GM18867 (cell line): ENCODE results near the gene WWTR1.

Source experiments
- ATAC-seq: cut with Tn5 transposase; IDR thresholded peaks from one replicate; pipeline ENCODE4 v1.9.1; 2021; ENCODE audit warnings: mild to moderate bottlenecking, moderate library complexity; ENCODE audit not compliant: unreplicated experiment

The WWTR1 gene

DNA sequence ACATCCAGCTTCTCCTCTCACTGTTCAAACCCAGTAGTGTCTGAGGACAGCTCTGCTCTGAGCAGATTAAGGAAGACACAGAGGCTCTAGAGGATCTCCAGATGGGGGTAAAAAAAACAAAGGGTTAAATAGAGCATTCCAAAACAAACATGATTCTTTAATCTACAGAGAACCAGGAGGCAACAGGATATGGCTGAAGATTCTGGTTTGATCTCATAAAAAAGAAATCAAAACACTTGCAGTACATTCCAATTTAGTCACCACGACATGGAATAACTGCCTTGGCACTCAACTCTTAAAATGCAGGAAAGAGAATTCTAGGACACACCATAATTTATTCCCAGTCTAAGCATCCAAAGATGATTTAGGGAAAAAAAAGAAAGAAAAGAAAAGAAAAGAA is 151.3 kb downstream of the WWTR1 start:
- ATAC-seq: no peak

GRCh38 chr3:149502438-149502837 is 155.4 kb downstream of the WWTR1 start:
- ATAC-seq: no peak

DNA sequence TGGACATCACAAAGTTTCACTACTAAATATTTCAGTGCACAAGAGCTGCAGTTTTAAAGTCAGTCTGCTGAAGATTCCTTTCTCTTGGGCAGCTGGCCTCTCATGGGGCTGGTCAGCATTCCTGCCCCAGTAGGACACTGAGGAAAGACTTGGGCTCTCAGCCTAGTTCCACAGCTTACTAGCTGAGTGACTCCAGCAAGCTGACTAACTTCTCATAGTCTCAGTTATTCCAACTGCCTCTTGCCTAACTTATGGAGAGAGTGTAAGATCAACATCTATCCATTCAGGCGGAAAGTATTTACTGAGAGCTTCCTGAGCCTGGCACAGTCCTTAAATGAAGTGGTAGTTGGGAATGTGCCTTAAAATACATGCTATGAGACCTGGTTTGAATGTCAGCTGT is 156.3 kb downstream of the WWTR1 start:
- ATAC-seq: no peak

DNA sequence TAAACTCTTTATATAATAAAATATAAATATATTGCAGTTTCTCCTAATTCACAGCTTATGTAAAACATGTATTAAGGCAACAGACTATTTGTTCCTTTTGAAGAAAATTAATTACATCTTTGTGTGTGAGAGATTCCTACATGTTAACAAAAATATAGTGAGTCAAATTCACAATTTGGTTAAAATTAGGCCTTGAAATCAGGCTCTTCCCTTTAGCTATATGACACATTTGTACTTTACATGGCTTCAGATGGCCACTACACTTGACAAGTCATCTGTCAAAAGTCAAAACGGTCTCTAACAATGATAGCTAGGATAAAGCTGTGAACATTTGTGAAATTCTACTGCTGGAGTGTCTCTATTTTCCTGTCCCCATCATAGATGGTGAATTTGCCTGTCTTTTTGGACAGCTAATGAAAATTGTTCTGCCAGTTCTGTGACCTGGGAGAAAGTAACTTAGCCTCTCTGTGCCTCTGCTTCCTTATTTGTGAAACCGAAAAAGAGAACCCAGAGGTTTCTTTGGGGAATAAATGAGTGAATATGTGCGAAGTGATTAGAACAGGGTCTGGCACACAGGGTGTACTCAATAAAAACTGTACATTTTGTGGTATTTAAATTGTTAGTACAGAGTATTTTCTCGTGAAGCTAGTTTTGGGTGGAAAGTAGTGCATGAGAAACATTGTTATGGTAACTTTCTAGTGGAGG is 159.7 kb downstream of the WWTR1 start:
- ATAC-seq: no peak

GRCh38 chr3:149496891-149497290 is 160.9 kb downstream of the WWTR1 start:
- ATAC-seq: no peak

DNA sequence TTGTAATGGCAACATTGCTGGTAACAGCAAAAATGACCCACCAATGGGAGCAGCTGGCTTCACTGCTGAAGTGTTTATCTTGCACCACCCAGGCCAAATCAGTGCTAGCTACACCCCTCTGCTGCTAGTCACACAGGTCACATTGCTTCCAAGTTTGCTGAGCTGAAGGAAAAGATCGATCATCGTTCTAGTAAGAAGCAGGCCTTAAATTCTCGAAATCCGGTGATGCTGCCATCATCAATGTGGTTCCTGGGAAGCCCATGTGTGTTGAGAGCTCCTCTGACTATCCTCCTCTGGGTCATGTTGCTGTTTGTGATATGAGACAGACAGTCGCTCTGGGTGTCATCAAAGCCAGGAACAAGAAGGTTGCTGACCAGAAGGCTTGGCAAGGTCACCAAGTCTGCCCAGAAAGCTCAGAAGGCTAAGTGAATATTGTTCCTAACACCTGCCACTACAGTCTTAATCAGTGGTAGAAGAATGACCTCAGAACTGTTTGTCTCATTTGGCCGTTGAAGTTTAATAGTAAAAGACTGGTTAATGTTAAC is 162.2 kb downstream of the WWTR1 start:
- ATAC-seq: no peak

DNA sequence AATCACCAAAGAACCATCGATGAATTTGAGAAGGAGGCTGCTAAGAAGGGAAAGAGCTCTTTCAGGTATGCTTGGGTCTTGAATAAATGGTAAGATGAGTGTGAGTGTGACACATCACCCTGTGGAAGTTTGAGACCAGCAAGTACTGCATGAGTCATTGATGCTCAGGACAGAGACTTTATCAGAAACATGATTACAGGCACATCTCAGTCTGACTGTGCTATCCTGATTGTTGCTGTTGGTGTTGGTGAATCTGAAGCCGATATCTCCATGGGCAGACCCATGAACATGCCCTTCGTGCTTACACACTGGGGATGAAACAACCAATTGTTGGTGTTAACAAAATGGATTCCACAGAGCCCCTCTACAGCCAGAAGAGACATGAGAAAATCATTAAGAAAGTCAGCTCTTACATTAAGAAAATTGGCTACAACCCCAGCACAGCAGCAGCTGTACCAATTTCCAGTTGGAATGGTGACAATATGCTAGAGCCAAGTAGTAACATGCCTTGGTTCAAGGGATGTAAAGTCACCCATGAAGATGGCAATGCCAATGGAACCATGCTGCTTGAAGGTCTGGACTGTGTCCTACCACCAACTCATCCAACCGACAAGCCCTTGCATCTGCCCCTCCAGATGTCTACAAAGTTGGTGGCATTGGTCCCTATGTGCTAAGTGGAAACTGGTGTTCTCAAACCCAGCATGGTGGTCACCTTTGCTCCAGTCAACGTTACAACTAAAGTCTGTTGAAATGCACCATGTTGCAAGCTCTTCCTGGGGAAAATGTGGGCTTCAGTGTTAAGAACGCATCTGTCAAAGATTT is 162.9 kb downstream of the WWTR1 start:
- no peak for ATAC-seq

DNA sequence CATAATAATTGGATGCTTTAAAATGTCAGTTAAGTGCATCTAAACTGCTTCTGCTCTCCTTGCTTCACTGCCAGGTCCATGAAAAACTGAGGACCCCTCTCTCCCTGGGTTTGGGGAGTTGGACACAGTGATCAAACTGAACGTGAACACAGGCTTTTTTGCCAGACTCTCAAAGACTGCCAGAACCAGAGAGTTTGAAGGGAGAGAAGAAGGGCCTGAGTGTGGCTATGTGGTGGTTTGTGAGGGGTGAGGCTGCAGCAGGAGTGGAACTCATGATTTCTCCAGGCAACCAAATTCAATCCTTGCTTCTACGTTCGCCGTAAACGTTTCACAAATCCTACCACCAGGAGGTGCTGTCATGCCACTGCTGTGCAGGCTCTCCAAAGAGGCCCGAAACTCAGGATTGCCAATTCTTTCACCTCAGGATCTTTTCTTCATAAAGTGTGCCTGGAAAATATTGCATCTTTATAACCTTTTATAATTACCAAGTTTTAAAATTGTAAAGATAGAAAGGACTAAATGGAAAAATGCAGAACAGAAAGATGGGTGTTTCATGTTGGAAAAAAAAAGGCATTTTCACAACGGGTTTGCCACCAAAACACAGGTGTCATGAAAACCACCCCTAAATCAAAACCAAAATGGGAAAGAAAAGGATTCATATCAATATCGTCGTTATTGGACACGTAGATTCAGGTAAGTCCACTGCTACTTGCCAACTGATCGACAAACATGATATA is 163.6 kb downstream of the WWTR1 start:
- ATAC-seq: peak; percentile 53

GRCh38 chr3:149493315-149494021 is 164.4 kb downstream of the WWTR1 start:
- no peak for ATAC-seq

GRCh38 chr3:149490260-149490971 is 167.4 kb downstream of the WWTR1 start:
- no peak for ATAC-seq

- ATAC-seq: no peak
Observed at GRCh38 chr3:149489060-149489690, 168.7 kb downstream of the WWTR1 start.

GRCh38 chr3:149487598-149488197 is 170.1 kb downstream of the WWTR1 start:
- ATAC-seq: peak; percentile 75

GRCh38 chr3:149486726-149487125 is 171.1 kb downstream of the WWTR1 start:
- ATAC-seq: no peak

DNA sequence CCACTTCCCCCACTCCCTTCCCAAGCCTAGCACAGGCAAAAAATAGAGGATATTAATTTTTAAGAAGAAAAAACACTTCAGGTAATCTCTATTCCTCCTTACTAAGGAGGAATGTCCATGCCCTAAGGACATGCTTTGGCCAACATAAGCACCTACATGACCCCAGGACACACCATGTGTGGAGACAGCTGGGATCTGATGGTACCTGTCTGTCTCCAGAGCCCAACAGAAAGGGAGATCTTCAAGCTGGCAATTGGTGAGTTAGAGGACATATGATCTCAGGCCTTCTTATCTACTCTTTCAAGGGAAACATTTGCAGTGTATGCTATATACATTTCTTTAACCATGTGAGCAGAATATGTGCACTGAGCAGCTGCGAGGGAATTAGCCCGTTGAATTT is 176.3 kb downstream of the WWTR1 start:
- ATAC-seq: no peak

DNA sequence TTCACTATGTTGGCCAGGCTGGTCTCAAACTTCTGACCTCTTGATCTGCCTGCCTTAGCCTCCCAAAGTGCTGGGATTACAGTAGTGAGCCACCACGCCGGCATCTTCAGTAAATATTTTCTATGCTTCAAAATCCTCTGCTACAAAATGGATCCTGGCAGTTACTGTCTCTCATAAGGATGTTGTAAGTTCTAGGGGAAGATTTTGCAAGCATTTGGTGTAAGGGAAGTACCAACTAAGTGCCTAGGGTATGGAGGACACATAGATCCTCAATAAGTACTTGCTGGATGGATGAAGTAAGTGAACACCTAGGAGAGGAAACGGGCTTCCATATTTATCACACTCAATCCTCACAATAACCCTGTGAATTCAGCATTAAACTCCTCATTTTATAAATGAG is 176.8 kb downstream of the WWTR1 start:
- no peak for ATAC-seq

DNA sequence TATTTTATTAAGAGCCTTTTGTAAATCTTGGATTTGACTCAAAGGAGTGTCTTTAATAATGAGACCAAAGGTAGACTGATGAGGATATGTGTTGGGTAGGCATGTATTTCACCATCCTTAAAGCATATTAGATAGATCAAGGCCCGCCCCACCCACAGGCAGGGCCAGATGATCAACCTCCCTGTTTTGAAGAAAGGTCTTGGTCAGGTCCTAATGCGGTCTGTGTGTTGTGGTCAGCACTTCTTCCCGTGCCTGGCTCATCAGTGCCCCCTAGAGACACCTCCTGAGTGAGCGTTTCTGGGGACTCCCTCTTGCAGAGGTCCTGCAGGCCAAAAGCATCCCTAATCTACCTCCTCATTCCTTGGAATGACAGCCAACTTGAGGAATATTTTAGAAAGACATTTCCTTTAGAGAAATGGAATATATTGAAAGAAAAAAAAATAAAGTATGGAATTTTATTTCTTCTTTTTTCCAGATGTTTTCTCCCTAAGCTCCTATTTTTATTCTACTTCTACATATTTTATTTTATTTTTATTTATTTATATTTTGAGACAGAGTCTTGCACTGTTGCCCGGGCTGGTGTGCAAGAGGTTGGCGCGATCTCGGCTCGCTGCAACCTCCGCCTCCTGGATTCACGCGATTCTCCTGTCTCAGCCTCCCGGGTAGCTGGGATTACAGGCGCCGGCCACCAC is 177.4 kb downstream of the WWTR1 start:
- peak; percentile 98 for ATAC-seq

DNA sequence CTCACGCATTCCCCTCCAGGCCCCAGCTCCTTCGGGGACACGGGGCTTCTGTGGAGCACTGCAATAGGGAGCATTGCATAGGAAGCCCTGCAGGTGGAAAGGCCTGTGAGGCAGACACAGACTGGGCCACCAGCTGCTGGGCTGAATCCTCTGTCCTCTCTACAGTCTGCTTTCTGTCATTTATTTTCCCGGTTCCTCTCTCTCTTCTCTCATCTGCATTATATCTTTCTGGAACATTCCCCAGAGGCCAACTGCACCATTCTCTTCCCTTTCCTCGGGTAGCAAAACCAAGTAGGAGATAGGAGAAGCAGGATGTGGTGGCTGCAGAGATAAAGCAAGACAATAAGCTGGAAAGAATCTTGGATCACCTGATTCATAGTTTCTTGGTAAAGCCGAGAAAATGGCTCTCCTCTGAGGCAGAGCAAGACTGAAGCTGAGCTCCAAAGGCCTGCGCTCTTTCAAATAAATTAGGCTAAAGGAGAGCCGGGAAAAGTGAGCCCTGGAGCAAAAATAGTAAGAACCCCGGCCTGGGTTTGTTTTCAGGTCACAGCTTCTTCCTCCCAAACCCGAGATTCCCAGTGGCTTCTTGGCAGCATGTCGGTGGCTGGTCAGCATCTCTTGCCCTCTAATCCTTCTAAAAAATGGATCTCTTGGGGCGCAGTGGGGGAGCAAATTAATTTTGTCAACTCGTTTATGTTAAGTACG is 178.1 kb downstream of the WWTR1 start:
- no peak for ATAC-seq

- ATAC-seq: no peak
Observed at GRCh38 chr3:149476225-149476624, 181.6 kb downstream of the WWTR1 start.
